GM12878 (cell line): ENCODE data around the gene PCDHGC4. TPM values are rescaled to one million over a fixed set of nuclear protein-coding genes. Genes with fewer than 3 reads are reported as not detected.
A peak's percentile ranks its signal among the peaks of the same experiment; 100 is the strongest.

ENCODE experiments used
- ATAC-seq: fragments of 200-7000 bp; cut with Tn5 transposase; 3 replicates; pipeline ENCODE4 v1.9.1; 2020; ENCODE audit warnings: mild to moderate bottlenecking, moderate library complexity
- Bru-seq: library from RNA; stranded (reverse); fragments of 400-500 nt; gene quantifications from one replicate; lab custom pipeline; 2021; lab: Mats Ljungman, UMichigan
- BruChase-seq, 2 experiments: library from RNA; stranded (reverse); fragments of 400-500 nt; gene quantifications; one replicate each; lab custom pipeline; 2021; lab: Mats Ljungman, UMichigan
- BruUV-seq: library from RNA; stranded (reverse); fragments of 400-500 nt; replicated peaks from 2 replicates; lab custom pipeline; 2021; lab: Mats Ljungman, UMichigan
- CTCF ChIA-PET: fragments of 300-600 bp; sonication (Branson Sonifier 250); formaldehyde crosslinking; extraction: SDS; loops from one replicate; lab custom pipeline; 2021; ENCODE audit warnings: inconsistent platforms; lab: Yijun Ruan, JAX
- POLR2A ChIA-PET: fragments of 350-600 bp; formaldehyde crosslinking; extraction: SDS; loops from one replicate; lab custom pipeline; 2021; ENCODE audit warnings: inconsistent platforms; lab: Charles Lee
- RAD21 ChIA-PET: fragments of 300-600 bp; sonication (Branson Sonifier 250); formaldehyde crosslinking; loops from one replicate; lab custom pipeline; 2023; ENCODE audit warnings: antibody characterized with exemption; ENCODE audit not compliant: unreplicated experiment; lab: Charles Lee
- SMC1A ChIA-PET: fragments of 300-600 bp; sonication (Branson Sonifier 250); formaldehyde crosslinking; loops from one replicate; lab custom pipeline; 2023; ENCODE audit not compliant: unreplicated experiment, uncharacterized antibody; lab: Charles Lee
- DNase-seq: peaks from one replicate; pipeline ENCODE4 v3.0.0-alpha.2; 2011; ENCODE audit warnings: low read depth, low spot score
- FAIRE-seq: peaks from 3 replicates; lab custom pipeline; 2011; peaks lifted over from hg19 to GRCh38; lab: Jason Lieb, UNC
- H2AFZ ChIP-seq: 2 replicates; pipeline ENCODE4 v1.6.0; 2011; ENCODE audit warnings: low read depth, low read length, control low read depth; ENCODE audit not compliant: control insufficient read depth
- H3K27ac ChIP-seq: 2 replicates; pipeline ENCODE4 v1.5.1; 2011; ENCODE audit warnings: control low read depth; ENCODE audit not compliant: control insufficient read depth, insufficient read depth
- H3K27me3 ChIP-seq, 2 experiments: replicated peaks in 1 of 2; 2 replicates each; pipeline versions ENCODE4 v1.6.0 to v1.6.1; 2011; ENCODE audit warnings: low read length in 1 of 2; ENCODE audit not compliant: control insufficient read depth in 2 of 2, insufficient read depth in 2 of 2
- H3K36me3 ChIP-seq, 2 experiments: 2 replicates each; pipeline ENCODE4 v1.5.1; 2011; ENCODE audit warnings: low read length in 1 of 2; ENCODE audit not compliant: control insufficient read depth in 2 of 2, insufficient read depth in 2 of 2
- H3K4me1 ChIP-seq: 2 replicates; pipeline ENCODE4 v1.6.1; 2011; ENCODE audit warnings: mild to moderate bottlenecking, low read length, moderate library complexity, mixed read lengths; ENCODE audit not compliant: control insufficient read depth, insufficient read depth
- H3K4me2 ChIP-seq: 2 replicates; pipeline ENCODE4 v1.6.0; 2011; ENCODE audit warnings: control low read depth; ENCODE audit not compliant: control insufficient read depth, insufficient read depth
- H3K4me3 ChIP-seq: fragments of 200-600 bp; sonication (generic); 2 replicates; pipeline ENCODE4 v1.5.1; 2016
- H3K79me2 ChIP-seq: 2 replicates; pipeline ENCODE4 v1.6.0; 2011; ENCODE audit warnings: low read length; ENCODE audit not compliant: control insufficient read depth, insufficient read depth
- H3K9ac ChIP-seq: 2 replicates; pipeline ENCODE4 v1.8.0; 2011; ENCODE audit warnings: low read length, control low read depth, mixed read lengths; ENCODE audit not compliant: control insufficient read depth, insufficient read depth
- H3K9me3 ChIP-seq: replicated peaks from 3 replicates; pipeline ENCODE4 v1.5.1; 2011; ENCODE audit warnings: mild to moderate bottlenecking, low read length; ENCODE audit not compliant: control insufficient read depth, insufficient read depth
- H4K20me1 ChIP-seq: 2 replicates; pipeline ENCODE4 v1.6.0; 2011; ENCODE audit not compliant: control insufficient read depth, insufficient read depth
- FOXM1 ChIP-seq: IDR thresholded peaks from 2 replicates; pipeline ENCODE4 v1.6.1; 2012; ENCODE audit warnings: low read depth, mild to moderate bottlenecking, inconsistent platforms, low read length, moderate library complexity
- NKRF ChIP-seq: fragments of 450-650 bp; conservative IDR thresholded peaks from 2 replicates; pipeline ENCODE4 v1.6.1; 2017; ENCODE audit warnings: mild to moderate bottlenecking, moderate library complexity
- RFX5 ChIP-seq: IDR thresholded peaks from 2 replicates; pipeline ENCODE4 v1.6.1; 2011; ENCODE audit warnings: low read depth, low read length, improper control_type of control experiment
- WGBS: methylation state at CpG from one replicate; pipeline ENCODE4 v1.1.6; 2016; ENCODE audit warnings: low lambda C conversion rate; ENCODE audit not compliant: insufficient replicate concordance, insufficient coverage; ENCODE audit errors: missing lambda C conversion rate; 5-methylcytosine and 5-hydroxymethylcytosine counted together
- in situ Hi-C: fragments of 300-500 bp; cut with MboI; formaldehyde crosslinking; loops from 9 replicates; pipeline ENCODE4 v1.14.3; 2018; ENCODE audit warnings: mixed read lengths
- intact Hi-C: fragments of 100-400 bp; cut with micrococcal nuclease; formaldehyde crosslinking; loops from one replicate; pipeline ENCODE4 v1.14.2; 2022; ENCODE audit not compliant: unreplicated experiment
- long read RNA-seq, 2 experiments: library from polyadenylated mRNA; unstranded; transcript quantifications; one replicate each; pipeline ENCODE4 v2.0.0, GENCODE V29; 2019 to 2020
- polyA minus RNA-seq, 3 experiments: library from RNA; depleted of rRNA, polyadenylated mRNA; stranded (reverse); fragments of >200 nt; gene quantifications; 2 replicates each; pipeline ENCODE4 v1.2.3, GENCODE V29; 2011
- polyA plus RNA-seq, 11 experiments: library from polyadenylated mRNA; depleted of rRNA in 4 of 11; unstranded in 6 of 11; stranded (reverse) in 5 of 11; fragments of >200 nt; fragmentation: Nextera tagmentation in 4 of 11; fragmentation: Illumina TruSeq in 1 of 11; extraction: Ambion mirVana in 4 of 11; extraction: Trizol in 1 of 11; gene quantifications; 1 replicate in 1 of 11; 2 replicates in 10 of 11; pipeline versions ENCODE4 v1.2.1 to v1.2.3, GENCODE V29; 2011 to 2016; ENCODE audit warnings: inconsistent platforms in 2 of 11, missing spikeins in 2 of 11, low read depth in 1 of 11
- total RNA-seq, 4 experiments: library from RNA; depleted of rRNA in 3 of 4; stranded (reverse); fragments of >200 nt in 3 of 4; fragmentation: Illumina TruSeq in 1 of 4; extraction: Trizol in 1 of 4; gene quantifications; 2 replicates each; pipeline versions ENCODE4 v1.2.1 to v1.2.3, GENCODE V29; 2013 to 2021

Gene PCDHGC4
- 5.5 and 6.1 TPM in 2 replicates for total RNA-seq (2013; cell fraction: nucleolus; rRNA removed)
- total RNA-seq (2014; rRNA removed) (0.82 and 1.2 TPM in 2 replicates), total RNA-seq (2014; rRNA removed; fragmentation: Illumina TruSeq; extraction: Trizol) (1.0 TPM in 2 replicates), total RNA-seq (2021) (1.1 TPM in 2 replicates), polyA plus RNA-seq (2011; rRNA removed) (0.03 and 0.04 TPM in 2 replicates), polyA plus RNA-seq (2014; fragmentation: Illumina TruSeq; extraction: Trizol) (0.54 and 0.55 TPM in 2 replicates), polyA plus RNA-seq (2014; fragmentation: Nextera tagmentation; extraction: Ambion mirVana) (under 1 TPM; 0.13 to 0.18 TPM), polyA plus RNA-seq (2014; rRNA removed) (0.58 and 0.61 TPM in 2 replicates), polyA plus RNA-seq (2016; fragmentation: Nextera tagmentation; extraction: Ambion mirVana) (under 1 TPM; 0.21 to 0.49 TPM), polyA minus RNA-seq (2011; rRNA and poly(A)+ RNA removed) (0.73 and 1.2 TPM in 2 replicates), Bru-seq, nascent RNA (percentile 35 among the genes with signal in this experiment), BruChase-seq, experiment 1, labeled RNA remaining after a 6-hour chase (percentile 31 among the genes with signal in this experiment), BruChase-seq, experiment 2, labeled RNA remaining after a 2-hour chase (percentile 33 among the genes with signal in this experiment)
- polyA plus RNA-seq (2011; ENCODE audit: low read depth): 0.07 TPM
- polyA plus RNA-seq (2011; cell fraction: cytosol; rRNA removed): 0.03 TPM in 2 replicates
- polyA plus RNA-seq (2011; cell fraction: nucleus; rRNA removed): 0.37 and 0.39 TPM in 2 replicates
- 0.15 and 0.18 TPM in 2 replicates for polyA plus RNA-seq (2012)
- not detected in 2 replicates for polyA minus RNA-seq (2011; cell fraction: cytosol; rRNA and poly(A)+ RNA removed)
- polyA minus RNA-seq (2011; cell fraction: nucleus; rRNA and poly(A)+ RNA removed): 0.97 and 1.4 TPM in 2 replicates
- long read RNA-seq, experiment 1: 0 reads
- long read RNA-seq, experiment 2: 0 reads

GRCh38 chr5:141484641-141485311 lies at the start of gene PCDHGC4:
Gene PCDHGC4, plus strand, starts transcription at chr5:141485030. Its CDS starts 144 bp downstream, at chr5:141485174.
- POLR2A ChIA-PET: no interaction called here
- RAD21 ChIA-PET: interaction anchor here (1.6 kb wide), 1 partner anchor 9 kb away, joined by 6 read pairs; the partner anchor contains the start of gene PCDHGC3
- Histone ChIP-seq H3K36me3 (no peaks in the 10 kb centered on the region; a peak in 1 of 4 replicates), H3K9ac (no peak within 1 kb of the TSS), H3K79me2 (no peaks in the 10 kb centered on the region), H2AFZ (no peak within 1 kb of the TSS; the same call in 1 of the 2 replicates), H3K9me3 (no peaks in the 10 kb centered on the region), H3K27ac (no peak within 1 kb of the TSS), H3K4me1 (peaks cover 6% of the 10 kb centered on the region), H3K4me3 (peak within 1 kb of the TSS; percentile 36), H4K20me1 (no peaks in the 10 kb centered on the region), H3K4me2 (peak within 1 kb of the TSS; percentile 28), H3K27me3 (peaks cover 0 to 3% of the 10 kb centered on the region in 2 experiments; a peak in 2 of 4 replicates)
- CTCF ChIA-PET: interaction anchor here (1.3 to 8.1 kb wide), 7 partner anchors 10 to 79 kb away, joined by 3 to 90 read pairs (median 11); partner anchors contain the start of genes PCDHGA11 and PCDHGC3
- no TSS peak for BruUV-seq
- DNase-seq (no peak), FAIRE-seq (no peak), ATAC-seq (peak; percentile 73)
- in situ Hi-C loops: no loop called here
- intact Hi-C loops: no loop called here
- SMC1A ChIA-PET: interaction anchor here (0.6 to 1.2 kb wide), 3 partner anchors 9 to 336 kb away, joined by 3 to 5 read pairs (median 3); partner anchors contain the start of gene PCDHGC3
- WGBS: 29% methylated on average over 39 of the region's 39 CpGs
- TF ChIP-seq FOXM1: 0 out of 2 replicates have a peak, but pooled peaks have one; percentile 10
- peak; percentile 54; the same call in 1 of the 2 replicates for TF ChIP-seq RFX5
- TF ChIP-seq NKRF: no peak
